HepG2 (cell line): ENCODE measurements around the gene INTS4. TPM values are rescaled to one million over a fixed set of nuclear protein-coding genes. Genes with fewer than 3 reads are reported as not detected.

Experiments used
- ATF3 ChIP-seq: sonication (generic); formaldehyde crosslinking; IDR thresholded peaks from 2 replicates; pipeline ENCODE4 v1.4.0; 2020; ENCODE audit warnings: missing genetic modification reagents
- BCL6 ChIP-seq: IDR thresholded peaks from 2 replicates; pipeline ENCODE4 v1.6.1; 2016; ENCODE audit warnings: missing genetic modification reagents, missing compliant biosample characterization
- KDM5A ChIP-seq: fragments of 200-600 bp; sonication (generic); IDR thresholded peaks from 2 replicates; pipeline ENCODE4 v1.7.0; 2018; ENCODE audit warnings: antibody characterized with exemption, mild to moderate bottlenecking, low read length, borderline replicate concordance
- KLF6 ChIP-seq: IDR thresholded peaks from 2 replicates; pipeline ENCODE4 v1.8.0; 2016; ENCODE audit warnings: missing biosample characterization, missing genetic modification reagents
- MLX ChIP-seq: IDR thresholded peaks from 2 replicates; pipeline ENCODE4 v1.6.1; 2016
- TAF1 ChIP-seq: sonication (generic); formaldehyde crosslinking; IDR thresholded peaks from 2 replicates; pipeline ENCODE4 v1.4.0; 2020; ENCODE audit warnings: missing genetic modification reagents
- ZNF124 ChIP-seq: sonication (generic); formaldehyde crosslinking; IDR thresholded peaks from 2 replicates; pipeline ENCODE4 v1.4.0; 2020; ENCODE audit warnings: missing genetic modification reagents
- ZNF510 ChIP-seq: sonication (generic); formaldehyde crosslinking; IDR thresholded peaks from 2 replicates; pipeline ENCODE4 v1.4.0; 2020; ENCODE audit warnings: low read depth, mild to moderate bottlenecking, missing genetic modification reagents
- ZNF710 ChIP-seq: sonication (generic); formaldehyde crosslinking; IDR thresholded peaks from 2 replicates; pipeline ENCODE4 v1.5.0; 2020; ENCODE audit warnings: mild to moderate bottlenecking, missing genetic modification reagents, borderline replicate concordance
- ZNF772 ChIP-seq: sonication (generic); formaldehyde crosslinking; IDR thresholded peaks from 2 replicates; pipeline ENCODE4 v1.5.0; 2020; ENCODE audit warnings: mild to moderate bottlenecking, missing genetic modification reagents
- ZSCAN21 ChIP-seq: sonication (generic); formaldehyde crosslinking; IDR thresholded peaks from 2 replicates; pipeline ENCODE4 v1.8.0; 2022; ENCODE audit warnings: mild to moderate bottlenecking, missing genetic modification reagents, moderate library complexity, borderline replicate concordance
- polyA plus RNA-seq, 8 experiments: library from polyadenylated mRNA; depleted of rRNA in 3 of 8; stranded (reverse) in 7 of 8; unstranded in 1 of 8; fragments of >200 nt; fragmentation: Illumina TruSeq in 4 of 8; extraction: Trizol in 4 of 8; gene quantifications; 2 replicates each; pipeline versions ENCODE4 v1.2.1 to v1.2.3, GENCODE V29; 2011 to 2016; ENCODE audit warnings: low read depth in 4 of 8, missing spikeins in 1 of 8, mixed read lengths in 1 of 8; ENCODE audit not compliant: insufficient read depth in 1 of 8
- total RNA-seq, 5 experiments: library from RNA; depleted of rRNA; stranded (reverse); fragments of >200 nt; fragmentation: Illumina TruSeq; extraction: Trizol; gene quantifications; 2 replicates each; pipeline ENCODE4 v1.2.3, GENCODE V29; 2016; ENCODE audit warnings: low read depth in 1 of 5
- TF ChIP-seq, protein P1 (sequence below): sonication (generic); formaldehyde crosslinking; IDR thresholded peaks from 2 replicates; pipeline ENCODE4 v1.5.0; 2020; ENCODE audit warnings: missing genetic modification reagents
- TF ChIP-seq, protein P2 (sequence below): IDR thresholded peaks from 2 replicates; pipeline ENCODE4 v1.4.0; 2020; ENCODE audit warnings: mild to moderate bottlenecking, missing genetic modification reagents
- TF ChIP-seq, protein P3 (sequence below): sonication (generic); formaldehyde crosslinking; IDR thresholded peaks from 2 replicates; pipeline ENCODE4 v1.4.0; 2020; ENCODE audit warnings: mild to moderate bottlenecking, missing genetic modification reagents
- TF ChIP-seq, protein P4 (sequence below): sonication (generic); formaldehyde crosslinking; conservative IDR thresholded peaks from 2 replicates; pipeline ENCODE4 v1.4.0; 2020; ENCODE audit warnings: mild to moderate bottlenecking, missing genetic modification reagents, moderate library complexity

Gene INTS4
- total and polyA plus RNA-seq, 2 of the 13 experiments (the other 11 are each of a cell fraction or from before 2014, with no cell fraction given) = 37.3 to 44.8 TPM

DNA sequence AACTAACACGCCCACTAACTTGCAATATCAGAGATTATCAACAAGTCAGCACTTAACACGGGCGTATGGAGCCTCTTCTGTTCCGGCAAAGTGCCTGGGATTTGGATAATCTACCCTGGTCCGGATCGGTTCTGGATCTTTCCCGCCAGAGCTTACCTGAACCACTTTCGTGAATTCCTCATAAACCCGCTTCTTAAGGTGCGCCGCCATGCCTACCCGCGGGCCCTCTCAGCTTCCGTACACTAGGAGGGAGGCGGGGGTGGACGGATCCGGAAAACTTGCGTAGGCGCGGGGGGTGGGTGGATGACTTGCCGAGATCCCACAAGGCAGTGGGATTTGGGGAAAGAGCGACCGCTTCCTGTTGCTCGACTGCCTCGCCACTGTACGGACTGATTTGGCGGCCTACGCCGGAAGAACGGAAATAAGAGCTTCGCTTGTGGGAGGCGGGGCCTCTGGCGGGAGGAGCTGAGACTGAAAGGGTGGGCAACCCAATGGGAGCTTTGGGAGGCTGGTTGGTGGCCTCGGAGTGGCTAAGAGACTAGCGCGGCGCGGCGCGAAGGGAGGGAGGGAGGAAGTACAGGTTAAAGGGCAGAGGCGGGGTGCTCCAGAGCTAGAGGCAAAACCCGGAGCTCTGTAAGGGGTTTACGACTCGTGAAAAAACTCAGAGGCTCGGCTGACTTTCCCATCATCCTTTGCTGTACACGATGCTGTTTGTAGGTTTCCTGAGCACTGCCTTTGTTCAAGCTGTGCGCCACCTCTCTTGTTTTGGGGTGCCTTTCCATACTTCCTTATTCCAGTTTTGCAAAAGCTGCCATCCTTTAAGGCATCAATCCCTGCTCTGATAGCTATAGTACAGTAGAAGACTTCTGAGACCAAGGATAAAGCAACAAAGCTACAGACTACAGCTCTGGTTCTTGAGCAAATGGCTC, at the start of gene INTS4 (continued):
- peak; percentile 79; the same call in 1 of the 2 replicates for TF ChIP-seq ZNF710
- TF ChIP-seq TAF1 = peak; percentile 60
- peak; percentile 89 for TF ChIP-seq KDM5A
- TF ChIP-seq, protein P1, sequence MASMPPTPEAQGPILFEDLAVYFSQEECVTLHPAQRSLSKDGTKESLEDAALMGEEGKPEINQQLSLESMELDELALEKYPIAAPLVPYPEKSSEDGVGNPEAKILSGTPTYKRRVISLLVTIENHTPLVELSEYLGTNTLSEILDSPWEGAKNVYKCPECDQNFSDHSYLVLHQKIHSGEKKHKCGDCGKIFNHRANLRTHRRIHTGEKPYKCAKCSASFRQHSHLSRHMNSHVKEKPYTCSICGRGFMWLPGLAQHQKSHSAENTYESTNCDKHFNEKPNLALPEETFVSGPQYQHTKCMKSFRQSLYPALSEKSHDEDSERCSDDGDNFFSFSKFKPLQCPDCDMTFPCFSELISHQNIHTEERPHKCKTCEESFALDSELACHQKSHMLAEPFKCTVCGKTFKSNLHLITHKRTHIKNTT (CRISPR knock-in tag) = no peak
- TF ChIP-seq KLF6 (CRISPR knock-in tag) = no peak
- peak; percentile 53; the same call in 1 of the 2 replicates for TF ChIP-seq ZNF772 (CRISPR knock-in tag)
- TF ChIP-seq MLX (CRISPR knock-in tag) = peak; percentile 42; the same call in 1 of the 2 replicates
- no peak for TF ChIP-seq ATF3 (CRISPR knock-in tag)
- TF ChIP-seq, protein P2, sequence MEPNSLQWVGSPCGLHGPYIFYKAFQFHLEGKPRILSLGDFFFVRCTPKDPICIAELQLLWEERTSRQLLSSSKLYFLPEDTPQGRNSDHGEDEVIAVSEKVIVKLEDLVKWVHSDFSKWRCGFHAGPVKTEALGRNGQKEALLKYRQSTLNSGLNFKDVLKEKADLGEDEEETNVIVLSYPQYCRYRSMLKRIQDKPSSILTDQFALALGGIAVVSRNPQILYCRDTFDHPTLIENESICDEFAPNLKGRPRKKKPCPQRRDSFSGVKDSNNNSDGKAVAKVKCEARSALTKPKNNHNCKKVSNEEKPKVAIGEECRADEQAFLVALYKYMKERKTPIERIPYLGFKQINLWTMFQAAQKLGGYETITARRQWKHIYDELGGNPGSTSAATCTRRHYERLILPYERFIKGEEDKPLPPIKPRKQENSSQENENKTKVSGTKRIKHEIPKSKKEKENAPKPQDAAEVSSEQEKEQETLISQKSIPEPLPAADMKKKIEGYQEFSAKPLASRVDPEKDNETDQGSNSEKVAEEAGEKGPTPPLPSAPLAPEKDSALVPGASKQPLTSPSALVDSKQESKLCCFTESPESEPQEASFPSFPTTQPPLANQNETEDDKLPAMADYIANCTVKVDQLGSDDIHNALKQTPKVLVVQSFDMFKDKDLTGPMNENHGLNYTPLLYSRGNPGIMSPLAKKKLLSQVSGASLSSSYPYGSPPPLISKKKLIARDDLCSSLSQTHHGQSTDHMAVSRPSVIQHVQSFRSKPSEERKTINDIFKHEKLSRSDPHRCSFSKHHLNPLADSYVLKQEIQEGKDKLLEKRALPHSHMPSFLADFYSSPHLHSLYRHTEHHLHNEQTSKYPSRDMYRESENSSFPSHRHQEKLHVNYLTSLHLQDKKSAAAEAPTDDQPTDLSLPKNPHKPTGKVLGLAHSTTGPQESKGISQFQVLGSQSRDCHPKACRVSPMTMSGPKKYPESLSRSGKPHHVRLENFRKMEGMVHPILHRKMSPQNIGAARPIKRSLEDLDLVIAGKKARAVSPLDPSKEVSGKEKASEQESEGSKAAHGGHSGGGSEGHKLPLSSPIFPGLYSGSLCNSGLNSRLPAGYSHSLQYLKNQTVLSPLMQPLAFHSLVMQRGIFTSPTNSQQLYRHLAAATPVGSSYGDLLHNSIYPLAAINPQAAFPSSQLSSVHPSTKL = peak; percentile 75
- TF ChIP-seq BCL6 = peak; percentile 16; the same call in 1 of the 2 replicates
- TF ChIP-seq, protein P3, sequence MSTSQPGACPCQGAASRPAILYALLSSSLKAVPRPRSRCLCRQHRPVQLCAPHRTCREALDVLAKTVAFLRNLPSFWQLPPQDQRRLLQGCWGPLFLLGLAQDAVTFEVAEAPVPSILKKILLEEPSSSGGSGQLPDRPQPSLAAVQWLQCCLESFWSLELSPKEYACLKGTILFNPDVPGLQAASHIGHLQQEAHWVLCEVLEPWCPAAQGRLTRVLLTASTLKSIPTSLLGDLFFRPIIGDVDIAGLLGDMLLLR = no peak
- peak; percentile 53; the same call in 1 of the 2 replicates for TF ChIP-seq ZNF510
- TF ChIP-seq, protein P4, sequence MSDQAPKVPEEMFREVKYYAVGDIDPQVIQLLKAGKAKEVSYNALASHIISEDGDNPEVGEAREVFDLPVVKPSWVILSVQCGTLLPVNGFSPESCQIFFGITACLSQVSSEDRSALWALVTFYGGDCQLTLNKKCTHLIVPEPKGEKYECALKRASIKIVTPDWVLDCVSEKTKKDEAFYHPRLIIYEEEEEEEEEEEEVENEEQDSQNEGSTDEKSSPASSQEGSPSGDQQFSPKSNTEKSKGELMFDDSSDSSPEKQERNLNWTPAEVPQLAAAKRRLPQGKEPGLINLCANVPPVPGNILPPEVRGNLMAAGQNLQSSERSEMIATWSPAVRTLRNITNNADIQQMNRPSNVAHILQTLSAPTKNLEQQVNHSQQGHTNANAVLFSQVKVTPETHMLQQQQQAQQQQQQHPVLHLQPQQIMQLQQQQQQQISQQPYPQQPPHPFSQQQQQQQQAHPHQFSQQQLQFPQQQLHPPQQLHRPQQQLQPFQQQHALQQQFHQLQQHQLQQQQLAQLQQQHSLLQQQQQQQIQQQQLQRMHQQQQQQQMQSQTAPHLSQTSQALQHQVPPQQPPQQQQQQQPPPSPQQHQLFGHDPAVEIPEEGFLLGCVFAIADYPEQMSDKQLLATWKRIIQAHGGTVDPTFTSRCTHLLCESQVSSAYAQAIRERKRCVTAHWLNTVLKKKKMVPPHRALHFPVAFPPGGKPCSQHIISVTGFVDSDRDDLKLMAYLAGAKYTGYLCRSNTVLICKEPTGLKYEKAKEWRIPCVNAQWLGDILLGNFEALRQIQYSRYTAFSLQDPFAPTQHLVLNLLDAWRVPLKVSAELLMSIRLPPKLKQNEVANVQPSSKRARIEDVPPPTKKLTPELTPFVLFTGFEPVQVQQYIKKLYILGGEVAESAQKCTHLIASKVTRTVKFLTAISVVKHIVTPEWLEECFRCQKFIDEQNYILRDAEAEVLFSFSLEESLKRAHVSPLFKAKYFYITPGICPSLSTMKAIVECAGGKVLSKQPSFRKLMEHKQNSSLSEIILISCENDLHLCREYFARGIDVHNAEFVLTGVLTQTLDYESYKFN (CRISPR knock-in tag) = peak; percentile 66
- 0 out of 2 replicates have a peak, but pooled peaks have one; percentile 34 for TF ChIP-seq ZSCAN21
- no peak for TF ChIP-seq ZNF124 (CRISPR knock-in tag)
